Mesenchymal stem cell (in vitro differentiated cells and primary cell): ENCODE results near the gene EVI5.

Experiments used
- DNase-seq: peaks from one replicate; pipeline ENCODE4 v3.0.0-alpha.2; 2013
- H2AFZ ChIP-seq: one replicate; pipeline ENCODE4 v1.6.1; 2013; ENCODE audit warnings: low read depth, mild to moderate bottlenecking, control low read depth, inconsistent platforms, low read length, moderate library complexity
- H2AK5ac ChIP-seq: 2 replicates; pipeline ENCODE4 v1.6.1; 2013; ENCODE audit warnings: low read length, moderate library complexity, mild to moderate bottlenecking, inconsistent platforms; ENCODE audit not compliant: severe bottlenecking
- H2BK120ac ChIP-seq: one replicate; pipeline ENCODE4 v1.6.1; 2013; ENCODE audit warnings: low read depth, mild to moderate bottlenecking, inconsistent platforms, low read length, moderate library complexity
- H2BK12ac ChIP-seq, 2 experiments: one replicate each; pipeline ENCODE4 v1.6.1; 2013; ENCODE audit warnings: inconsistent platforms in 2 of 2, low read length in 2 of 2, mild to moderate bottlenecking in 2 of 2, moderate library complexity in 2 of 2, control low read depth in 1 of 2
- H2BK15ac ChIP-seq: one replicate; pipeline ENCODE4 v1.6.1; 2013; ENCODE audit warnings: mild to moderate bottlenecking, low read depth, inconsistent platforms; ENCODE audit not compliant: poor library complexity, severe bottlenecking
- H2BK5ac ChIP-seq: 2 replicates; pipeline ENCODE4 v1.6.1; 2013; ENCODE audit warnings: low read depth, mild to moderate bottlenecking, low read length, control low read depth, inconsistent platforms; ENCODE audit not compliant: poor library complexity, severe bottlenecking
- H3K14ac ChIP-seq, 2 experiments: one replicate each; pipeline ENCODE4 v1.6.1; 2013; ENCODE audit warnings: inconsistent platforms in 2 of 2, low read length in 2 of 2, control low read depth in 1 of 2, mild to moderate bottlenecking in 1 of 2, moderate library complexity in 1 of 2
- H3K18ac ChIP-seq, 2 experiments: one replicate each; pipeline ENCODE4 v1.6.1; 2013; ENCODE audit warnings: inconsistent platforms in 2 of 2, low read length in 2 of 2, control low read depth in 1 of 2, low read depth in 1 of 2, mild to moderate bottlenecking in 1 of 2
- H3K23ac ChIP-seq, 2 experiments: one replicate each; pipeline ENCODE4 v1.6.1; 2013; ENCODE audit warnings: inconsistent platforms in 2 of 2, low read length in 2 of 2, mild to moderate bottlenecking in 2 of 2, moderate library complexity in 2 of 2, control low read depth in 1 of 2
- H3K27ac ChIP-seq: 2 replicates; pipeline ENCODE4 v1.5.1; 2013; ENCODE audit warnings: mild to moderate bottlenecking, moderate library complexity, low read length, control low read depth, inconsistent platforms; ENCODE audit not compliant: poor library complexity, severe bottlenecking
- H3K27me3 ChIP-seq, 2 experiments: 2 replicates each; pipeline versions ENCODE4 v1.6.1 to v1.7.0; 2013; ENCODE audit warnings: low read length in 2 of 2, mild to moderate bottlenecking in 2 of 2, moderate library complexity in 2 of 2, control low read depth in 1 of 2, inconsistent platforms in 1 of 2; ENCODE audit not compliant: control insufficient read depth in 1 of 2, insufficient read depth in 1 of 2
- H3K36me3 ChIP-seq, 2 experiments: 2 replicates each; pipeline versions ENCODE4 v1.6.1 to v1.7.0; 2013; ENCODE audit warnings: low read length in 2 of 2, control low read depth in 1 of 2, inconsistent platforms in 1 of 2, low read depth in 1 of 2, mild to moderate bottlenecking in 1 of 2; ENCODE audit not compliant: insufficient read depth in 2 of 2, control insufficient read depth in 1 of 2
- H3K4ac ChIP-seq, 2 experiments: one replicate each; pipeline ENCODE4 v1.6.1; 2013; ENCODE audit warnings: inconsistent platforms in 2 of 2, low read length in 2 of 2, mild to moderate bottlenecking in 2 of 2, moderate library complexity in 2 of 2, control low read depth in 1 of 2, low read depth in 1 of 2
- H3K4me1 ChIP-seq: 2 replicates; pipeline ENCODE4 v1.6.1; 2013; ENCODE audit warnings: low read depth, low read length, control low read depth; ENCODE audit not compliant: control insufficient read depth, insufficient read depth
- H3K4me2 ChIP-seq: 2 replicates; pipeline ENCODE4 v1.6.1; 2013; ENCODE audit warnings: low read length, mild to moderate bottlenecking, inconsistent platforms; ENCODE audit not compliant: poor library complexity, severe bottlenecking
- H3K4me3 ChIP-seq, 2 experiments: 2 replicates each; pipeline versions ENCODE4 v1.5.1 to v1.7.0; 2013; ENCODE audit warnings: low read length in 2 of 2, mild to moderate bottlenecking in 2 of 2, control low read depth in 1 of 2, low read depth in 1 of 2; ENCODE audit not compliant: insufficient read depth in 1 of 2
- H3K79me1 ChIP-seq: replicated peaks from 2 replicates; pipeline ENCODE4 v1.6.1; 2013; ENCODE audit warnings: mild to moderate bottlenecking, control low read depth, low read length, inconsistent platforms; ENCODE audit not compliant: poor library complexity, severe bottlenecking
- H3K9ac ChIP-seq: 2 replicates; pipeline ENCODE4 v1.7.0; 2013; ENCODE audit warnings: mild to moderate bottlenecking, low read length, moderate library complexity
- H3K9me3 ChIP-seq: 2 replicates; pipeline ENCODE4 v1.7.0; 2013; ENCODE audit warnings: mild to moderate bottlenecking, low read length; ENCODE audit not compliant: control insufficient read depth
- H4K8ac ChIP-seq: one replicate; pipeline ENCODE4 v1.6.1; 2013; ENCODE audit warnings: inconsistent platforms, mild to moderate bottlenecking, low read length, moderate library complexity
- H4K91ac ChIP-seq: one replicate; pipeline ENCODE4 v1.6.1; 2013; ENCODE audit warnings: mild to moderate bottlenecking, low read length, inconsistent platforms
- WGBS: methylation state at CpG from one replicate; pipeline ENCODE4 v1.1.7; 2013; ENCODE audit warnings: mixed read lengths; 5-methylcytosine and 5-hydroxymethylcytosine counted together

The EVI5 gene

GRCh38 chr1:92709738-92710137, 75.2 kb downstream of the EVI5 start:
- no peak overlapping the region for H3K23ac ChIP-seq
- no peaks in the 10 kb centered on the region for H3K36me3 ChIP-seq
- H3K27me3 ChIP-seq = no peaks in the 10 kb centered on the region
- no peak overlapping the region for H3K4me2 ChIP-seq
- no peak overlapping the region for H2BK12ac ChIP-seq
- H3K9me3 ChIP-seq = no peaks in the 10 kb centered on the region
- H2AK5ac ChIP-seq = no peak overlapping the region
- no peak overlapping the region for H2BK120ac ChIP-seq
- H3K14ac ChIP-seq = no peak overlapping the region
- H4K91ac ChIP-seq = no peak overlapping the region
- peaks cover 4% of the 10 kb centered on the region for H3K4me1 ChIP-seq
- H2AFZ ChIP-seq = no peak overlapping the region
- peak; percentile 77 for DNase-seq
- H3K27ac ChIP-seq = no peak overlapping the region
- H3K4me3 ChIP-seq = no peak overlapping the region
- H3K79me1 ChIP-seq = peaks cover 18% of the 10 kb centered on the region
- H3K4ac ChIP-seq = no peak overlapping the region
- 40% methylated on average over 2 of the region's 4 CpGs for WGBS
- no peak overlapping the region for H3K18ac ChIP-seq
- H2BK5ac ChIP-seq = no peak overlapping the region
- H2BK15ac ChIP-seq = no peak overlapping the region
- no peak overlapping the region for H3K9ac ChIP-seq
- H4K8ac ChIP-seq = no peak overlapping the region

- Histone ChIP-seq H2BK5ac (no peak overlapping the region), H3K4ac (no peak overlapping the region), H3K79me1 (peaks cover 13% of the 10 kb centered on the region), H3K36me3 (no peaks in the 10 kb centered on the region), H4K8ac (no peak overlapping the region), H2BK120ac (no peak overlapping the region), H3K23ac (no peak overlapping the region), H3K4me3 (no peak overlapping the region), H4K91ac (no peak overlapping the region), H2BK15ac (no peak overlapping the region), H2AK5ac (no peak overlapping the region), H3K4me1 (peaks cover 4% of the 10 kb centered on the region), H2AFZ (no peak overlapping the region), H3K4me2 (no peak overlapping the region), H3K27me3 (no peaks in the 10 kb centered on the region), H3K9ac (no peak overlapping the region), H3K9me3 (no peaks in the 10 kb centered on the region), H3K18ac (no peak overlapping the region), H3K14ac (no peak overlapping the region), H3K27ac (no peak overlapping the region), H2BK12ac (no peak overlapping the region)
- no CpG with 5 or more reads among the region's 2 CpGs for WGBS
- DNase-seq = peak; percentile 20
Measured at GRCh38 chr1:92708368-92708950, 76.4 kb downstream of the EVI5 start.

DNA sequence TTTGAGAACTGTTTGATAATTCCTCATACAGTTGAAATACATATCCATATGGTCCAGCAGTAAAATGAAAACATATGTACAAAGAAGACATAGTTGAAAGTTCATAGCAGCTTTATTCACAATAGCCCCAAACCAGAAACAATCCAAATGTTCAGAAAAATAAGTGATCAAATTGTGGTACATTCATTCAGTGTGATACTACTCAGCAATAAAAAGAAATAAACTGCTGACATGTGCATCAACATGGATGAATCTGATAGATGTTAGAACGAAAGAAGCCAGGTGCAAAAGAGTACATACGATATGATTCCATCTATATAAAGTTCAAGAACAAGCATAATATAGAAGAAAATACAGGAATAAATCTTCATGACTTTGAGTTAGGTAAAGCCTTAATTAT, 77.2 kb downstream of the EVI5 start:
- Histone ChIP-seq H4K91ac (no peak overlapping the region), H2BK12ac (no peak overlapping the region), H2BK120ac (no peak overlapping the region), H3K9ac (no peak overlapping the region), H3K4me3 (no peak overlapping the region), H3K4me1 (peaks cover 4% of the 10 kb centered on the region), H3K14ac (no peak overlapping the region), H3K23ac (no peak overlapping the region), H3K4me2 (no peak overlapping the region), H2BK5ac (no peak overlapping the region), H3K79me1 (peaks cover 11% of the 10 kb centered on the region), H3K4ac (no peak overlapping the region), H2AK5ac (no peak overlapping the region), H3K27me3 (no peaks in the 10 kb centered on the region), H3K18ac (no peak overlapping the region), H2AFZ (no peak overlapping the region), H3K27ac (no peak overlapping the region), H2BK15ac (no peak overlapping the region), H3K9me3 (no peaks in the 10 kb centered on the region), H4K8ac (no peak overlapping the region), H3K36me3 (no peaks in the 10 kb centered on the region)
- no CpG with 5 or more reads among the region's 2 CpGs for WGBS
- DNase-seq = no peak

DNA sequence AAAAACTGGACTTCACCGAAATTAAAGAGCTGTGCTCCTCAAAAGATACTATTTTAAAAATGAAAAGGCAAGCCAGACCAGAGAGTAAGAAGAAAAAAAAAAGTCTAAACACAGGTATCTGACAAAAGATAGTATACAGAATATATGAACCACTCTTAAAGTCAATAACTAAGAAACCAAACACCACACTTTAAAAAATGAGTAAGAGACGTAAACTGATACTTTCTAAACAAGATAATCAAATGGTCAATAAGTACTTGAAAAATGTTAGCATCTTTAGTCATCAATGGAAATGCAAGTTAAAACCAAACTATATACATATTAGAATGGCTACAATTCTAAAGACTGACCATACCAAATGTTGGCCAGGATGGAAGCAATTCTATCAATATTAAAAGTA, 77.6 kb downstream of the EVI5 start:
- no peak overlapping the region for H3K4me3 ChIP-seq
- no peak for DNase-seq
- peak overlapping the region; percentile 31 for H2BK5ac ChIP-seq
- H3K79me1 ChIP-seq = peaks cover 11% of the 10 kb centered on the region
- peaks cover 4% of the 10 kb centered on the region for H3K4me1 ChIP-seq
- no peak overlapping the region for H2BK120ac ChIP-seq
- H4K91ac ChIP-seq = no peak overlapping the region
- H2BK15ac ChIP-seq = no peak overlapping the region
- no peak overlapping the region for H3K4ac ChIP-seq
- H3K23ac ChIP-seq = no peak overlapping the region
- no peak overlapping the region for H4K8ac ChIP-seq
- H3K18ac ChIP-seq = no peak overlapping the region
- no peak overlapping the region for H3K14ac ChIP-seq
- no peaks in the 10 kb centered on the region for H3K9me3 ChIP-seq
- no peak overlapping the region for H3K9ac ChIP-seq
- no peak overlapping the region for H2AK5ac ChIP-seq
- H3K4me2 ChIP-seq = no peak overlapping the region
- no CpG with 5 or more reads among the region's 2 CpGs for WGBS
- no peak overlapping the region for H3K27ac ChIP-seq
- H2BK12ac ChIP-seq = no peak overlapping the region
- no peaks in the 10 kb centered on the region for H3K36me3 ChIP-seq
- no peaks in the 10 kb centered on the region for H3K27me3 ChIP-seq
- H2AFZ ChIP-seq = no peak overlapping the region
